Neural progenitor cell (in vitro differentiated cells): Measurements from ENCODE around the gene SP1.

Experiments
- EZH2 ChIP-seq: fragments of 200-600 bp; sonication (generic); IDR thresholded peaks from 2 replicates; pipeline ENCODE4 v1.6.1; 2017; ENCODE audit warnings: antibody characterized with exemption, mild to moderate bottlenecking, moderate library complexity
- TF ChIP-seq, protein P1 (sequence below): fragments of 200-600 bp; sonication (generic); IDR thresholded peaks from 2 replicates; pipeline ENCODE4 v1.5.1; 2017; ENCODE audit warnings: antibody characterized with exemption, mild to moderate bottlenecking

DNA sequence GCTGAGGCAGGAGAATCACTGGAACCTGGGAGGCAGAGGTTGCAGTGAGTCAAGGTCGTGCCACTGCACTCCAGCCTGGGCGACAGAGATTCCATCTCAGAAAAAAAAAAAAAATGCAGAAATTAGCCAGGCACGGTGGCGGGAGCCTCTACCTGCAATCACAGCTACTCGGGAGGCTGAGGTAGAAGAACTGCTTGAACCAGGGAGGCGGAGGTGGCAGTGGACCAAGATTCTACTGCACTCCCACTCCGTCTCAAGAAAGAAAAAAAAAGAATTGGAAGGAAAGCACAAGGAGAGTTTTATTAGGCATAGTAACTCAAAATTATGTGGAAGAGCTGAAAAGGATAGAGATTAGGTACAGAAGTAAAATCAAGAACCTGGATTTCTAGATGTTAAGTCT is 22.9 kb downstream of the SP1 start:
- TF ChIP-seq, protein P1, sequence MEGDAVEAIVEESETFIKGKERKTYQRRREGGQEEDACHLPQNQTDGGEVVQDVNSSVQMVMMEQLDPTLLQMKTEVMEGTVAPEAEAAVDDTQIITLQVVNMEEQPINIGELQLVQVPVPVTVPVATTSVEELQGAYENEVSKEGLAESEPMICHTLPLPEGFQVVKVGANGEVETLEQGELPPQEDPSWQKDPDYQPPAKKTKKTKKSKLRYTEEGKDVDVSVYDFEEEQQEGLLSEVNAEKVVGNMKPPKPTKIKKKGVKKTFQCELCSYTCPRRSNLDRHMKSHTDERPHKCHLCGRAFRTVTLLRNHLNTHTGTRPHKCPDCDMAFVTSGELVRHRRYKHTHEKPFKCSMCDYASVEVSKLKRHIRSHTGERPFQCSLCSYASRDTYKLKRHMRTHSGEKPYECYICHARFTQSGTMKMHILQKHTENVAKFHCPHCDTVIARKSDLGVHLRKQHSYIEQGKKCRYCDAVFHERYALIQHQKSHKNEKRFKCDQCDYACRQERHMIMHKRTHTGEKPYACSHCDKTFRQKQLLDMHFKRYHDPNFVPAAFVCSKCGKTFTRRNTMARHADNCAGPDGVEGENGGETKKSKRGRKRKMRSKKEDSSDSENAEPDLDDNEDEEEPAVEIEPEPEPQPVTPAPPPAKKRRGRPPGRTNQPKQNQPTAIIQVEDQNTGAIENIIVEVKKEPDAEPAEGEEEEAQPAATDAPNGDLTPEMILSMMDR, result no peak
- no peak for TF ChIP-seq EZH2
